HUES48 (cell line): Measurements from ENCODE around the gene WASHC4.

Source experiments
- H3K27ac ChIP-seq: one replicate; pipeline ENCODE4 v1.7.0; 2013; ENCODE audit warnings: low read depth, low read length, inconsistent platforms
- H3K27me3 ChIP-seq: 2 replicates; pipeline ENCODE4 v1.6.1; 2013; ENCODE audit warnings: mild to moderate bottlenecking, low read length; ENCODE audit not compliant: control insufficient read depth, insufficient read depth
- H3K36me3 ChIP-seq: 2 replicates; pipeline ENCODE4 v1.6.1; 2013; ENCODE audit warnings: low read length; ENCODE audit not compliant: control insufficient read depth, insufficient read depth
- H3K4me1 ChIP-seq: 2 replicates; pipeline ENCODE4 v1.6.1; 2013; ENCODE audit warnings: mild to moderate bottlenecking, low read length; ENCODE audit not compliant: control insufficient read depth, insufficient read depth
- H3K4me3 ChIP-seq: 2 replicates; pipeline ENCODE4 v1.5.1; 2013; ENCODE audit warnings: mild to moderate bottlenecking, low read depth, low read length
- H3K9ac ChIP-seq: 2 replicates; pipeline ENCODE4 v1.6.1; 2013; ENCODE audit warnings: mild to moderate bottlenecking, low read depth, low read length, moderate library complexity
- H3K9me3 ChIP-seq: 2 replicates; pipeline ENCODE4 v1.6.1; 2013; ENCODE audit warnings: low read length; ENCODE audit not compliant: control insufficient read depth, insufficient read depth

Gene WASHC4

GRCh38 chr12:105120551-105120950 lies 13.0 kb downstream of the WASHC4 start:
- no peak overlapping the region for H3K27ac ChIP-seq
- no peaks in the 10 kb centered on the region for H3K9me3 ChIP-seq
- H3K4me1 ChIP-seq = no peaks in the 10 kb centered on the region
- no peak overlapping the region for H3K4me3 ChIP-seq
- H3K27me3 ChIP-seq = no peaks in the 10 kb centered on the region
- H3K36me3 ChIP-seq = peaks cover 95% of the 10 kb centered on the region
- no peak overlapping the region for H3K9ac ChIP-seq

GRCh38 chr12:105138248-105138647 lies 30.7 kb downstream of the WASHC4 start:
- Histone ChIP-seq H3K4me1 (no peaks in the 10 kb centered on the region), H3K36me3 (peaks cover 99% of the 10 kb centered on the region), H3K27me3 (no peaks in the 10 kb centered on the region), H3K4me3 (no peak overlapping the region), H3K9me3 (no peaks in the 10 kb centered on the region), H3K27ac (no peak overlapping the region), H3K9ac (no peak overlapping the region)

GRCh38 chr12:105141320-105141922 lies 33.9 kb downstream of the WASHC4 start:
- Histone ChIP-seq H3K27ac (no peak overlapping the region), H3K9me3 (no peaks in the 10 kb centered on the region), H3K4me3 (no peak overlapping the region), H3K27me3 (no peaks in the 10 kb centered on the region), H3K36me3 (peaks cover 100% of the 10 kb centered on the region), H3K9ac (no peak overlapping the region), H3K4me1 (no peaks in the 10 kb centered on the region)

- no peak overlapping the region for H3K4me3 ChIP-seq
- peaks cover 100% of the 10 kb centered on the region for H3K36me3 ChIP-seq
- H3K9me3 ChIP-seq = no peaks in the 10 kb centered on the region
- no peak overlapping the region for H3K9ac ChIP-seq
- no peaks in the 10 kb centered on the region for H3K27me3 ChIP-seq
- no peaks in the 10 kb centered on the region for H3K4me1 ChIP-seq
- H3K27ac ChIP-seq = no peak overlapping the region
These were observed 34.7 kb downstream of the WASHC4 start for GRCh38 chr12:105142259-105142658.

- Histone ChIP-seq H3K27ac (no peak overlapping the region), H3K4me3 (no peak overlapping the region), H3K36me3 (peaks cover 91% of the 10 kb centered on the region), H3K9me3 (no peaks in the 10 kb centered on the region), H3K9ac (no peak overlapping the region), H3K4me1 (peaks cover 17% of the 10 kb centered on the region), H3K27me3 (no peaks in the 10 kb centered on the region)
These were observed 48.7 kb downstream of the WASHC4 start for GRCh38 chr12:105156260-105156659.

GRCh38 chr12:105157606-105158005 lies 50.1 kb downstream of the WASHC4 start:
- Histone ChIP-seq H3K27ac (no peak overlapping the region), H3K36me3 (peaks cover 93% of the 10 kb centered on the region), H3K4me3 (no peak overlapping the region), H3K27me3 (no peaks in the 10 kb centered on the region), H3K9ac (no peak overlapping the region), H3K9me3 (no peaks in the 10 kb centered on the region), H3K4me1 (peaks cover 17% of the 10 kb centered on the region)

GRCh38 chr12:105158876-105159275 lies 51.3 kb downstream of the WASHC4 start:
- H3K27ac ChIP-seq = no peak overlapping the region
- H3K9ac ChIP-seq = no peak overlapping the region
- peaks cover 93% of the 10 kb centered on the region for H3K36me3 ChIP-seq

GRCh38 chr12:105162174-105162573 lies 54.6 kb downstream of the WASHC4 start:
- no peak overlapping the region for H3K4me3 ChIP-seq
- no peak overlapping the region for H3K9ac ChIP-seq
- H3K9me3 ChIP-seq = no peaks in the 10 kb centered on the region
- no peak overlapping the region for H3K27ac ChIP-seq
- H3K27me3 ChIP-seq = no peaks in the 10 kb centered on the region
- H3K4me1 ChIP-seq = peaks cover 9% of the 10 kb centered on the region
- H3K36me3 ChIP-seq = peaks cover 100% of the 10 kb centered on the region

More at GRCh38 chr12:105158876-105159275, 51.3 kb downstream of the WASHC4 start:
- Histone ChIP-seq H3K27me3 (no peaks in the 10 kb centered on the region), H3K4me1 (peaks cover 17% of the 10 kb centered on the region), H3K4me3 (no peak overlapping the region), H3K9me3 (no peaks in the 10 kb centered on the region)

GRCh38 chr12:105164068-105164467 lies 56.5 kb downstream of the WASHC4 start:
- Histone ChIP-seq H3K36me3 (peaks cover 100% of the 10 kb centered on the region), H3K4me3 (no peak overlapping the region)

GRCh38 chr12:105166736-105167135 lies 59.2 kb downstream of the WASHC4 start:
- H3K36me3 ChIP-seq = peaks cover 91% of the 10 kb centered on the region
- H3K9ac ChIP-seq = no peak overlapping the region
- no peak overlapping the region for H3K4me3 ChIP-seq
- no peaks in the 10 kb centered on the region for H3K9me3 ChIP-seq
- no peaks in the 10 kb centered on the region for H3K27me3 ChIP-seq
- no peaks in the 10 kb centered on the region for H3K4me1 ChIP-seq
- H3K27ac ChIP-seq = no peak overlapping the region

More at GRCh38 chr12:105164068-105164467, 56.5 kb downstream of the WASHC4 start:
- no peak overlapping the region for H3K27ac ChIP-seq
- no peaks in the 10 kb centered on the region for H3K4me1 ChIP-seq
- no peak overlapping the region for H3K9ac ChIP-seq
- H3K27me3 ChIP-seq = no peaks in the 10 kb centered on the region
- H3K9me3 ChIP-seq = no peaks in the 10 kb centered on the region

GRCh38 chr12:105167346-105167745 lies 59.8 kb downstream of the WASHC4 start:
- Histone ChIP-seq H3K9ac (no peak overlapping the region), H3K4me3 (no peak overlapping the region), H3K4me1 (no peaks in the 10 kb centered on the region), H3K27me3 (no peaks in the 10 kb centered on the region), H3K36me3 (peaks cover 84% of the 10 kb centered on the region), H3K27ac (no peak overlapping the region), H3K9me3 (no peaks in the 10 kb centered on the region)
